ENCODE measurements around the gene ERP27.

The ERP27 gene

GRCh38 chr12:14937689-14938088 lies 648 bp downstream of the ERP27 start:
- no peak for DNase-seq (ENCODE audit: low spot score)
- peak; percentile 23 for TF ChIP-seq CTCF (IDR thresholded peaks at IDR 0.05; ENCODE audit: extremely low read depth, missing control alignments)

- DNase-seq (ENCODE audit: low spot score) = no peak
- no peak for TF ChIP-seq CTCF (IDR thresholded peaks at IDR 0.05; ENCODE audit: extremely low read depth, missing control alignments)
These were observed 1.3 kb downstream of the ERP27 start for GRCh38 chr12:14937014-14937413.

- TF ChIP-seq CTCF (IDR thresholded peaks at IDR 0.05; ENCODE audit: extremely low read depth, missing control alignments) = peak; percentile 10
- DNase-seq (ENCODE audit: low spot score) = no peak
These were observed 2.0 kb downstream of the ERP27 start for GRCh38 chr12:14936224-14936861.

GRCh38 chr12:14935031-14935430 lies 3.3 kb downstream of the ERP27 start:
- no peak for TF ChIP-seq CTCF (IDR thresholded peaks at IDR 0.05; ENCODE audit: extremely low read depth, missing control alignments)
- no peak for DNase-seq (ENCODE audit: low spot score)

GRCh38 chr12:14934511-14934910 lies 3.8 kb downstream of the ERP27 start:
- no peak for DNase-seq (ENCODE audit: low spot score)
- no peak for TF ChIP-seq CTCF (IDR thresholded peaks at IDR 0.05; ENCODE audit: extremely low read depth, missing control alignments)

- no peak for DNase-seq (ENCODE audit: low spot score)
- TF ChIP-seq CTCF (IDR thresholded peaks at IDR 0.05; ENCODE audit: extremely low read depth, missing control alignments) = no peak
These were observed 6.4 kb downstream of the ERP27 start for GRCh38 chr12:14931791-14932560.

- TF ChIP-seq CTCF (IDR thresholded peaks at IDR 0.05; ENCODE audit: extremely low read depth, missing control alignments) = no peak
- DNase-seq (ENCODE audit: low spot score) = no peak
These were observed 7.0 kb downstream of the ERP27 start for GRCh38 chr12:14931359-14931758.

All from GM20000 (cell line).